NCI-H2107 treated with DMSO at 0.1 percent for 48 hours (cell line): ENCODE data around the gene UBALD2.
"Not testable (repeated sequence)": the region's sequence is repeated elsewhere in the genome, so short reads cannot be mapped to it uniquely, and the experiment has no call there.

ENCODE experiments used
- DNase-seq: peaks from one replicate; lab custom pipeline; 2025; ENCODE audit not compliant: unreplicated experiment; lab: John Stamatoyannopoulos, UW

UBALD2 gene

GRCh38 chr17:76244721-76245120 is 20.4 kb upstream of the UBALD2 start:
- not testable (repeated sequence) for DNase-seq

GRCh38 chr17:76246080-76247066 is 18.8 kb upstream of the UBALD2 start:
- DNase-seq = peak; percentile 76

GRCh38 chr17:76247304-76247703 is 17.8 kb upstream of the UBALD2 start:
- no peak for DNase-seq

GRCh38 chr17:76248013-76248782 is 16.9 kb upstream of the UBALD2 start:
- peak; percentile 52 for DNase-seq

- DNase-seq = no peak
Measured at GRCh38 chr17:76250141-76250540, 15.0 kb upstream of the UBALD2 start.

DNA sequence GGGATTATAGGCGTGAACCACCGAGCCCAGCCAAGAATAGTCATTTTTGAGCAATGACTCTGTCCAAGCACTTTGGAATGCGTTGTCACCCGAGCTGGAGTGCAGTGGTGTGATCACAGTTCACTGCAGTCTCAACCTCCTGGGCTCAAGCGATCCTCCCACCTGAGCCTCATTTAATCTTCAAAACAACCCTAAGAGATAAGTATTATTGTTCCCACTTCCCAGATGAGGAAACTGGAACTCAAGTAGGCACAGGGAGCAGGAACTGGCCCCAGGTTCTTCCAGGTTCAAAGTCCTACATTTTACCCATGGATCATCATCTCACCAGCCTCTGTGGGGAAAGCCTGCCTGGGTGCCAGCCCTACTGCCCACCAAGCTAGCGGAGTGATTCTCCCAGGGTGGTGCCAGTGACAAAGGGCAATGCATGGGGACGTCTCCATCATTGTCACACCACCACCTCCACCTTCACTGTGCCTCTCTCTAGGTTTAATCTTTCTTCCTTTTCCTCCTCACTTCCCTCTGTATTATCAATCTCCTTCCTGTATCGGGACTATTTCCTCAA is 13.6 kb upstream of the UBALD2 start:
- DNase-seq = no peak

DNA sequence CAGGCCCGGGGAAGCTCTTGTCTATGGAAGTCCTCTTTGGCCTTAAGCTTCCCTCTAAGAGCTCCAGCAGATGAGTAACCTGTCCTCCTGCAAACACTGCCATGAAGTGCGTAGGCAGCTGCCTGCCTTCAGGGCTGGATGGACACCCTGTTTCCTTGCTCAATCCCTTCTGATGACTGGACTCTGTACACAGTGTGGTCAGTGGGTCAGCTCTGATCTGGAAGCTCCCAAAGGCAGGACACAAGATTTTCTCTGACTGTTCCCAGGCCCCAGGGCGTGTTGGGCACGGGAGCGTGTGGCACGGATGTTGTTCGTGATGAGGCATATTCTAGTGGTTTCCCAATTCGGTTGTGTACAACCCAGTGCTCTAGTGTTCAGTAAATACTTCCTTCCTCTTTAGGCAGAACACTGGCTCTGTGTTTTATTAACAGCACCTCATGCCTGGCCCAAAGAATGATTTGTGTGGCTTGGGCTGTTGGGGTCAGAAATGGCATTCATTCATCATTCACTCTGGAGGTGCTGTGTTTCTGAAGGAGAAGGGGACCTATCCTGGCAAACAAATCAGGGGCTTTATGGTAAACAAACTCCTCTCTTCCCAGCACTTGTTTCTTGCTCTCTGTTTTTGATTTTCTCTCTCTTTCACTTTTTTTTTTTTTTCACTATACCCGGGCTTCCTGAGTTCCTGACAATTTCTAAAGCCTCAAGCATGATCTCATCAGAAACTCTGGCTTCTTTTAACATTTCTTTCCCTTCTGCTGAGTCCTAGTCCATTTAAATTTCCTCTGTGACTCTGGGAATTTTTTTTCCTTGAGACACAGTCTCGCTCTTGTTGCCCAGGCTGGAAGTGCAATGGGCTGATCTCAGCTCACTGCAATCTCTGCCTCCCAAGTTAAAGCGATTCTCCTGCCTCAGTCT is 12.9 kb upstream of the UBALD2 start:
- no peak for DNase-seq

DNA sequence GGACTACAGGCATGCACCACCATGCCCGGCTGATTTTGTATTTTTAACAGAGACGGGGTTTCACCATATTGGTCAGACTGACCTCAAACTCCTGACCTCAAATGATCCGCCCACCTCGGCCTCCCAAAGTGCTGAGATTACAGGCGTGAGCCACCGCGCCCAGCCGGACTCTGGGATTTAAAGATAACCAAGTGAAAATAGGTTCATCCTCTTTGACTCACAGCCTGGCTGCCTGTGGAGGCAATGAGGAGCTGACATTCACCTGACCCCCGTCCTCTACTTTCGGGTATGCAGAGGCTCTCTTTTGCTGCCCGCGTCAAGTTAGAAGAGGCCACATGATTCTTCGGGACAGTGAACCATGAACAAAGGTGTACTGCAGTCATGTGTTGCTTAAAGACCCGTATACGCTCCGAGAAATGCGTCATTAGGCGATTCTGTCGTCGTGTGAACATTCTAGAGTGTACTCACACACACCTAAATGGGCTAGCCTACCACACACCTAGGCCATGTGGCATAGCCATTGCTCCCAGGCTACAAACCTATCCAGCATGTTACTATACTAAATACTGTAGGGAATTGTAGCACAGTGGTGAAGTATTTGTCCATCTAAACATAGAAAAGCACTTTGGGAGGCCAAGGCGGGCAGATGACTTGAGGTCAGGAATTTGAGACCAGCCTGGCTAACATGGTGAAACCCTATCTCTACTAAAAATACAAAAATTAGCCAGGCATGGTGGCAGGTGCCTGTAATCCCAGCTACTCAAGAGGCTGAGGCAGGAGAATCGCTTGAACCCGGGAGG is 12.0 kb upstream of the UBALD2 start:
- not testable (repeated sequence) for DNase-seq

DNA sequence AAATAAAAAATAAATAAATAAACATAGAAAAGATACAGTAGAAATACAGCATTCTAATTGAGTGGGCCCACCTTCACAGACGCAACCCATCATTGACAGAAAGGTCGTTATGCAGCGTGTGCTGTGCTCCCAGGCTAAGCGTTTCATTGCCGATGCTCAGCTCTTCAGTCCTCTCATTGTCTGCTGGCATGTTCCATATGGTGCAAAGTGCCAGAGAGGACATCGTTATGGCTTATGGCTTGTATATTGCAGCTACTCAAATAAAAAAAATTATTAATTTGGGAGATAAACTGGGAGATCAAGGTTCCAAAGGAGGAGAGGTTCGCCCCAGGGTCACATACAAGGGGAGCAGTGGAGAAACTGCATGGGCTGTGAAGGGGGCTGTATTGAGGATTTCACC is 11.3 kb upstream of the UBALD2 start:
- no peak for DNase-seq

GRCh38 chr17:76254275-76254674 is 10.9 kb upstream of the UBALD2 start:
- no peak for DNase-seq

DNA sequence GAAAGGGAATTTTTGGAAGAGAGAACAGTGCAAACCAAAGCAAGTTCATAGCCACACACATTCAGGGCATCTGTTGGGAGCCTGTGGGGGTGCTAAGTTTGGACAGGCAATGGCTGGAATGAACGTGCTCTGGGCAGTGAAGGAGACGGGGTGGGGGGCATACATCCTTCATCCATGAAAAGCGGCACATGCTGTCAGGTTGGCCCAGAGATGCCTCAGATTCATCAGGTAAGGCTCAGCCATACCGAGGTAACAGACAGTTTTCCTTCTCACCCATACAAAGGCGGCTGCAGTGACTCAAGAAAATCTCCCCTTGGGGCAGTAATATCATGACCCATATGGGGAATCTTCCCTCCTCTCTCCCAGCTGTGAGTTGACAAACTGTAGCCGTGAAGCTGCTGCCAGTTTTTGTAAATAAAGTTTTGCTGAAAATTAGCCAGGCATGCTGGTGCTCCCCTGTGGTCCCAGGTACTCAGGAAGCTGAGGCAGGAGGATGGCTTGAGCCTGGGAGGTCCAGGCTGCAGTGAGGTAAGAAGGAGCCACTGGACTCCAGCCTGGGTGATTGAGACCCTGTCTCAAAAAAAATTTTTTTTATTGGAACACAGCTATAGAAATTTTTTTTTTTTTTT is 9.2 kb upstream of the UBALD2 start:
- DNase-seq = no peak

DNA sequence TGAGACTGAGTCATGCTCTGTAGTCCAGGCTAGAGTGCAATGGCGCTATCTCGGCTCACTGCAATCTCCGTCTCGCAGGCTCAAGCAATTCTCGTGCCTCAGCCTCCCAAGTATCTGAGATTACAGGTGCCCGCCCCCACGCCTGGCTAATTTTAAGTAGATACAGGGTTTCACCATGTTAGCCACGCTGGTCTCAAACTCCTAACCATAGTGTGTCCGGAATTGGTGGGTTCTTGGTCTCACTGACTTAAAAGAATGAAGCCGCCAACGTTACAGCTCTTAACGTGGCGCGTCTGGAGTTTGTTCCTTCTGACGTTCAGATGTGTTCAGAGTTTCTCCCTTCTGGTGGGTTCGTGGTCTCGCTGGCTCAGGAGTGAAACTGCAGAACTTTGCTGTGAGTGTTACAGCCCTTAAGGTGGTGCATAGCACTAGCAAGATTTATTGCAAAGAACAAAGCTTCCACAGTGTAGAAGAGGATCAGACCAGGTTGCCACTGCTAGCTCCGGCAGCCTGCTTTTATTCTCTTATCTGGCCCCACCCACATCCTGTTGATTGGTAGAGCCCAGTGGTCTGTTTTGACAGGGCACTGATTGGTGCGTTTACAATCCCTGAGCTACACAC is 8.6 kb upstream of the UBALD2 start:
- DNase-seq = not testable (repeated sequence)

GRCh38 chr17:76260220-76260619 is 4.9 kb upstream of the UBALD2 start:
- DNase-seq = no peak

DNA sequence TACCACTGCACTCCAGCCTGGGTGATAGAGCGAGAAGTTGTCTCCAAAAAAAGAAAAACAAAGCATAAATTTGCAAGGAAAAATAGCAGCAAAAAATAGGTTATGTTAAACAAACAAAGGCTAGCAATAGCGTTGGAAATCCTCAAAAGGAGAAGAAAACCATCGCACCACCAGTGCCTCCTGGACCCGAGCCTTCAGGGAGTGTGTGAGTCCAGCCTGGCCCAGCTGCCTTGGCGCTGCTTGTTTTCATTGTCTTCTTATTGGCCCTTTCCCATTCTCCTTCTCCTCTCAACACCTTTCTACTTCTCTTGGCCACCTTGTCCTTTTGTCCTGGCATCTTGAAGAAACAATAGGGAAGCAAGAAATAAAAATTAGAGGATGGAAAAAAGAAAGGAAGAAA is 4.5 kb upstream of the UBALD2 start:
- no peak for DNase-seq

GRCh38 chr17:76261421-76262215 is 3.5 kb upstream of the UBALD2 start:
- peak; percentile 51 for DNase-seq

GRCh38 chr17:76262732-76263344 is 2.3 kb upstream of the UBALD2 start:
- peak; percentile 61 for DNase-seq

DNA sequence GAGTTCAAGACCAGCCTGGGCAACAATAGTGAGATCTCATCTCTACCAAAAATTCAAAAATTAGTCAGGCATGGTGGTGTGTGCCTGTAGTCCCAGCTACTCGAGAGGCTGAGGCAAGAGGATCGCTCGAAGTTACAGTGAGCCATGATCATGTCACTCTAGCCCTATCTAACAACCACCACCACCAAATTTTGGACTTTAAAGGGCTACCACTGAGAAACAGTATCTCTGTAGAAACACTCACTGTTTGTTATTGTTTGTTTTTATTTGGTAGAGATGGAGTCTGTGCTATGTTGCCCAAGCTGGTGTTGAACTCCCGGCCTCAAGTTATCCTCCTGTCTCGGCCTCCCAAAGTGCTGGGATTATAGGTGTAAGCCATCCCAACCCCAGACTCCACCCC is 1.3 kb upstream of the UBALD2 start:
- no peak for DNase-seq

- DNase-seq = no peak
Measured at GRCh38 chr17:76264425-76264754, 758 bp upstream of the UBALD2 start.
